IMR-90 (cell line): Measurements from ENCODE around the gene SLC35D1. TPM values are rescaled to one million over a fixed set of nuclear protein-coding genes. Genes with fewer than 3 reads are reported as not detected.

Experiments
- ATAC-seq: fragments of 200-7000 bp; cut with Tn5 transposase; 2 replicates; pipeline ENCODE4 v1.9.1; 2020; ENCODE audit warnings: low read depth, mild to moderate bottlenecking, moderate library complexity
- BruUV-seq: library from RNA; stranded (reverse); fragments of 400-500 nt; replicated peaks from 2 replicates; lab custom pipeline; 2021; lab: Mats Ljungman, UMichigan
- CTCF ChIA-PET: fragments of 300-600 bp; formaldehyde crosslinking; extraction: SDS; loops from one replicate; lab custom pipeline; 2021; ENCODE audit warnings: antibody characterized with exemption; lab: Yijun Ruan, JAX
- POLR2A ChIA-PET: fragments of 300-600 bp; sonication (Branson Sonifier 250); formaldehyde crosslinking; loops from one replicate; lab custom pipeline; 2022; ENCODE audit warnings: antibody characterized with exemption; ENCODE audit not compliant: unreplicated experiment; lab: Charles Lee
- DNase-seq: peaks from one replicate; pipeline ENCODE4 v3.0.0; 2013
- H2AFZ ChIP-seq: replicated peaks from 2 replicates; pipeline ENCODE3; 2013; ENCODE audit warnings: low read length, mild to moderate bottlenecking; ENCODE audit not compliant: poor library complexity
- H2AK5ac ChIP-seq: 2 replicates; pipeline ENCODE4 v1.6.1; 2013; ENCODE audit warnings: low read depth, low read length, inconsistent platforms
- H2AK9ac ChIP-seq: replicated peaks from 2 replicates; pipeline ENCODE3; 2013; ENCODE audit warnings: mild to moderate bottlenecking, low read depth, low read length, moderate library complexity; ENCODE audit not compliant: poor library complexity
- H2BK120ac ChIP-seq: 2 replicates; pipeline ENCODE4 v1.6.1; 2013; ENCODE audit warnings: low read depth, low read length, inconsistent platforms
- H2BK15ac ChIP-seq: 3 replicates; pipeline ENCODE4 v1.6.1; 2013; ENCODE audit warnings: low read depth, low read length, inconsistent platforms
- H2BK20ac ChIP-seq: 2 replicates; pipeline ENCODE4 v1.6.1; 2013; ENCODE audit warnings: low read depth, mild to moderate bottlenecking, inconsistent platforms, low read length, moderate library complexity
- H2BK5ac ChIP-seq: 2 replicates; pipeline ENCODE4 v1.6.1; 2013; ENCODE audit warnings: mild to moderate bottlenecking, low read depth, low read length, inconsistent platforms; ENCODE audit not compliant: poor library complexity, severe bottlenecking
- H3K14ac ChIP-seq: replicated peaks from 2 replicates; pipeline ENCODE4 v1.6.1; 2013; ENCODE audit warnings: low read depth, low read length, inconsistent platforms
- H3K18ac ChIP-seq: 2 replicates; pipeline ENCODE4 v1.6.1; 2013; ENCODE audit warnings: low read depth, low read length, control low read depth
- H3K23ac ChIP-seq: 2 replicates; pipeline ENCODE4 v1.6.1; 2013; ENCODE audit warnings: low read depth, low read length, inconsistent platforms
- H3K27ac ChIP-seq: 2 replicates; pipeline ENCODE4 v1.5.1; 2013; ENCODE audit warnings: mild to moderate bottlenecking, control low read depth, low read length; ENCODE audit not compliant: insufficient read depth
- H3K27me3 ChIP-seq: 2 replicates; pipeline ENCODE4 v1.6.1; 2013; ENCODE audit warnings: low read length; ENCODE audit not compliant: control insufficient read depth, insufficient read depth
- H3K36me3 ChIP-seq: 2 replicates; pipeline ENCODE4 v1.6.1; 2013; ENCODE audit warnings: low read length, mixed read lengths; ENCODE audit not compliant: control insufficient read depth, insufficient read depth
- H3K4ac ChIP-seq: 2 replicates; pipeline ENCODE4 v1.6.1; 2013; ENCODE audit warnings: low read depth, low read length, inconsistent platforms
- H3K4me1 ChIP-seq: 2 replicates; pipeline ENCODE4 v1.6.1; 2013; ENCODE audit warnings: low read length, mixed read lengths; ENCODE audit not compliant: control insufficient read depth, insufficient read depth
- H3K4me2 ChIP-seq: 2 replicates; pipeline ENCODE4 v1.6.1; 2013; ENCODE audit warnings: low read depth, mild to moderate bottlenecking, control low read depth, low read length, moderate library complexity
- H3K4me3 ChIP-seq: 2 replicates; pipeline ENCODE4 v1.5.1; 2013; ENCODE audit warnings: low read depth, mild to moderate bottlenecking, control low read depth, low read length, moderate library complexity; ENCODE audit not compliant: insufficient read depth
- H3K56ac ChIP-seq: 2 replicates; pipeline ENCODE4 v1.6.1; 2013; ENCODE audit warnings: low read length, inconsistent platforms; ENCODE audit not compliant: insufficient read depth; ENCODE audit errors: extremely low read depth
- H3K79me1 ChIP-seq, 2 experiments: 2 replicates each; pipeline ENCODE4 v1.6.1; 2013; ENCODE audit warnings: low read length in 2 of 2, inconsistent platforms in 1 of 2, low read depth in 1 of 2
- H3K9ac ChIP-seq: 2 replicates; pipeline ENCODE4 v1.6.1; 2013; ENCODE audit warnings: low read depth, low read length, control low read depth
- H3K9me1 ChIP-seq: 2 replicates; pipeline ENCODE4 v1.6.1; 2013; ENCODE audit warnings: low read length, inconsistent platforms; ENCODE audit not compliant: insufficient read depth
- H3K9me3 ChIP-seq: 2 replicates; pipeline ENCODE4 v1.6.1; 2013; ENCODE audit warnings: low read length; ENCODE audit not compliant: control insufficient read depth, insufficient read depth
- H4K20me1 ChIP-seq: 2 replicates; pipeline ENCODE4 v1.6.1; 2013; ENCODE audit warnings: low read length, inconsistent platforms; ENCODE audit not compliant: insufficient read depth
- H4K5ac ChIP-seq: 2 replicates; pipeline ENCODE4 v1.6.1; 2013; ENCODE audit warnings: mild to moderate bottlenecking, low read depth, low read length, control low read depth
- H4K8ac ChIP-seq, 2 experiments: 2 replicates each; pipeline ENCODE4 v1.6.1; 2013; ENCODE audit warnings: low read depth in 2 of 2, low read length in 2 of 2, control low read depth in 1 of 2, inconsistent platforms in 1 of 2
- H4K91ac ChIP-seq: 2 replicates; pipeline ENCODE4 v1.6.1; 2013; ENCODE audit warnings: low read depth, low read length, inconsistent platforms; ENCODE audit not compliant: insufficient read depth
- BHLHE40 ChIP-seq: fragments of 150-350 bp; IDR thresholded peaks from 2 replicates; pipeline ENCODE4 v1.6.1; 2016; ENCODE audit warnings: mild to moderate bottlenecking, low read depth, low read length
- CEBPB ChIP-seq: IDR thresholded peaks from 2 replicates; pipeline ENCODE4 v1.6.1; 2012; ENCODE audit warnings: low read depth, low read length, improper control_type of control experiment
- CTCF ChIP-seq: conservative IDR thresholded peaks from 2 replicates; pipeline ENCODE4 v1.5.1; 2012; ENCODE audit warnings: mild to moderate bottlenecking, low read depth, low read length, improper control_type of control experiment
- ELK1 ChIP-seq: fragments of 150-350 bp; IDR thresholded peaks from 2 replicates; pipeline ENCODE4 v1.6.1; 2016; ENCODE audit warnings: low read depth, mild to moderate bottlenecking, low read length, moderate library complexity, borderline replicate concordance
- FOS ChIP-seq: fragments of 150-350 bp; IDR thresholded peaks from 2 replicates; pipeline ENCODE4 v1.6.1; 2016; ENCODE audit warnings: low read depth, low read length
- MAFK ChIP-seq: IDR thresholded peaks from 2 replicates; pipeline ENCODE4 v1.6.1; 2012; ENCODE audit warnings: low read depth, low read length, improper control_type of control experiment
- MAZ ChIP-seq: IDR thresholded peaks from 2 replicates; pipeline ENCODE4 v1.6.1; 2012; ENCODE audit warnings: low read depth, mild to moderate bottlenecking, low read length, improper control_type of control experiment, moderate library complexity, borderline replicate concordance
- MXI1 ChIP-seq: IDR thresholded peaks from 2 replicates; pipeline ENCODE4 v1.6.1; 2012; ENCODE audit warnings: low read depth, mild to moderate bottlenecking, low read length, moderate library complexity, borderline replicate concordance
- NFE2L2 ChIP-seq: fragments of 150-350 bp; IDR thresholded peaks from 2 replicates; pipeline ENCODE4 v1.6.1; 2016; ENCODE audit warnings: low read depth, mild to moderate bottlenecking, low read length
- POLR2A ChIP-seq: IDR thresholded peaks from 2 replicates; pipeline ENCODE4 v1.6.1; 2012; ENCODE audit warnings: mild to moderate bottlenecking, low read depth, low read length
- RAD21 ChIP-seq: IDR thresholded peaks from 2 replicates; pipeline ENCODE4 v1.6.1; 2012; ENCODE audit warnings: low read length, improper control_type of control experiment
- RFX5 ChIP-seq: IDR thresholded peaks from 2 replicates; pipeline ENCODE4 v1.8.0; 2012; ENCODE audit warnings: low read depth, mild to moderate bottlenecking, low read length, moderate library complexity
- SMC3 ChIP-seq: fragments of 150-350 bp; IDR thresholded peaks from 2 replicates; pipeline ENCODE4 v1.6.1; 2016; ENCODE audit warnings: low read depth, mild to moderate bottlenecking, antibody characterized with exemption, low read length, moderate library complexity
- WGBS, 2 experiments: methylation state at CpG; one replicate each; pipeline versions ENCODE4 v1.1.5 to v1.1.7; 2013; ENCODE audit warnings: missing lambda C conversion rate in 2 of 2; ENCODE audit not compliant: insufficient read length in 1 of 2; ENCODE audit errors: extremely low coverage in 2 of 2; 5-methylcytosine and 5-hydroxymethylcytosine counted together
- dilution Hi-C: fragments of 300-500 bp; cut with HindIII; formaldehyde crosslinking; loops from one replicate; pipeline ENCODE4 v1.14.3; 2018; ENCODE audit warnings: low sequenced_read_pairs; ENCODE audit not compliant: unreplicated experiment
- in situ Hi-C: fragments of 300-500 bp; cut with MboI; formaldehyde crosslinking; loops from 3 replicates; pipeline ENCODE4 v1.14.3; 2019; ENCODE audit warnings: low sequenced_read_pairs, inconsistent platforms, mixed read lengths
- intact Hi-C: fragments of 100-400 bp; cut with micrococcal nuclease; formaldehyde crosslinking; loops from 2 replicates; pipeline ENCODE4 v1.10.0; 2022
- polyA plus RNA-seq, 3 experiments: library from polyadenylated mRNA; depleted of rRNA; stranded (reverse); fragments of >200 nt; gene quantifications; 2 replicates each; pipeline ENCODE4 v1.2.3, GENCODE V29; 2012; ENCODE audit warnings: low replicate concordance in 1 of 3
- total RNA-seq: library from RNA; depleted of rRNA; stranded (reverse); fragments of >200 nt; gene quantifications from 2 replicates; pipeline ENCODE4 v1.2.3, GENCODE V29; 2012
- TF ChIP-seq, protein P1 (sequence below): fragments of 150-350 bp; IDR thresholded peaks from 2 replicates; pipeline ENCODE4 v1.6.1; 2017; ENCODE audit warnings: mild to moderate bottlenecking, antibody characterized with exemption, low read length, low read depth

Gene SLC35D1
- total and polyA plus RNA-seq, 2 of the 4 experiments (the other 2 are of a cell fraction): 7.2 to 16.3 TPM

GRCh38 chr1:67094191-67094590, 40.2 kb upstream of the SLC35D1 start:
- no peak overlapping the region for H3K23ac ChIP-seq
- H3K56ac ChIP-seq: no peak overlapping the region
- H3K4me3 ChIP-seq: no peak overlapping the region
- H2AK9ac ChIP-seq: no peak overlapping the region
- H2AFZ ChIP-seq: no peak overlapping the region
- in situ Hi-C loops (no loop called here), intact Hi-C loops (no loop called here), dilution Hi-C loops (no loop called here)
- WGBS, 2 experiments: no CpG with 5 or more reads among the region's 2 CpGs
- H2BK20ac ChIP-seq: no peak overlapping the region
- H3K4me1 ChIP-seq: no peaks in the 10 kb centered on the region
- no peak overlapping the region for H3K14ac ChIP-seq
- no peak overlapping the region for H3K9ac ChIP-seq
- H4K5ac ChIP-seq: no peak overlapping the region
- H2BK120ac ChIP-seq: no peak overlapping the region
- H4K20me1 ChIP-seq: no peaks in the 10 kb centered on the region
- H3K4me2 ChIP-seq: no peak overlapping the region
- H3K9me1 ChIP-seq: no peaks in the 10 kb centered on the region
- H2BK15ac ChIP-seq: no peak overlapping the region
- POLR2A ChIA-PET: no interaction called here
- TF ChIP-seq MAFK (no peak), MAZ (no peak), RFX5 (no peak), NFE2L2 (no peak), POLR2A (no peak), RAD21 (no peak), ELK1 (no peak), BHLHE40 (no peak), CTCF (no peak), SMC3 (no peak), MXI1 (no peak), CEBPB (no peak), FOS (no peak)
- TF ChIP-seq, protein P1, sequence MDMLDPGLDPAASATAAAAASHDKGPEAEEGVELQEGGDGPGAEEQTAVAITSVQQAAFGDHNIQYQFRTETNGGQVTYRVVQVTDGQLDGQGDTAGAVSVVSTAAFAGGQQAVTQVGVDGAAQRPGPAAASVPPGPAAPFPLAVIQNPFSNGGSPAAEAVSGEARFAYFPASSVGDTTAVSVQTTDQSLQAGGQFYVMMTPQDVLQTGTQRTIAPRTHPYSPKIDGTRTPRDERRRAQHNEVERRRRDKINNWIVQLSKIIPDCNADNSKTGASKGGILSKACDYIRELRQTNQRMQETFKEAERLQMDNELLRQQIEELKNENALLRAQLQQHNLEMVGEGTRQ: no peak
- H3K27me3 ChIP-seq: peaks cover 3% of the 10 kb centered on the region; the same call in 1 of the 2 replicates
- H2BK5ac ChIP-seq: no peak overlapping the region
- H3K79me1 ChIP-seq: no peaks in the 10 kb centered on the region
- H4K91ac ChIP-seq: no peak overlapping the region
- H3K9me3 ChIP-seq: no peaks in the 10 kb centered on the region; the same call in 1 of the 2 replicates
- no peaks in the 10 kb centered on the region for H3K36me3 ChIP-seq
- H3K27ac ChIP-seq: no peak overlapping the region
- no peak for ATAC-seq
- H2AK5ac ChIP-seq: no peak overlapping the region
- no peak overlapping the region for H3K18ac ChIP-seq
- CTCF ChIA-PET: no interaction called here
- no TSS peak for BruUV-seq
- DNase-seq: no peak
- no peak overlapping the region for H3K4ac ChIP-seq
- H4K8ac ChIP-seq: no peak overlapping the region
